H1 (cell line): Measurements from ENCODE around the gene ACTL10. TPM values are rescaled to one million over a fixed set of nuclear protein-coding genes. Genes with fewer than 3 reads are reported as not detected.

Experiments
- CBX8 ChIP-seq: fragments of 300-800, 300-1000 bp; sonication (generic); IDR thresholded peaks from 2 replicates; pipeline ENCODE4 v1.7.1; 2016; ENCODE audit warnings: low read depth, low read length, borderline replicate concordance
- JUN ChIP-seq: IDR thresholded peaks from 2 replicates; pipeline ENCODE4 v1.6.1; 2011; ENCODE audit warnings: low read depth, mild to moderate bottlenecking, improper control_type of control experiment, low read length
- MAX ChIP-seq: IDR thresholded peaks from 2 replicates; pipeline ENCODE4 v1.6.1; 2012; ENCODE audit warnings: inconsistent platforms
- NANOG ChIP-seq: IDR thresholded peaks from 2 replicates; pipeline ENCODE4 v1.6.1; 2011; ENCODE audit warnings: low read length, low read depth, mild to moderate bottlenecking, inconsistent platforms; ENCODE audit not compliant: insufficient read depth, poor library complexity, severe bottlenecking
- PHF8 ChIP-seq: fragments of 200-600 bp; sonication (generic); conservative IDR thresholded peaks from 2 replicates; pipeline ENCODE4 v1.7.1; 2012; ENCODE audit warnings: low read depth, mild to moderate bottlenecking, inconsistent platforms, low read length, moderate library complexity
- POLR2AphosphoS5 ChIP-seq: IDR thresholded peaks from 2 replicates; pipeline ENCODE4 v1.6.1; 2011; ENCODE audit warnings: low read depth, low read length
- RFX5 ChIP-seq: IDR thresholded peaks from 2 replicates; pipeline ENCODE4 v1.6.1; 2011; ENCODE audit warnings: low read depth, low read length, improper control_type of control experiment, borderline replicate concordance
- RNF2 ChIP-seq: fragments of 200-900, 300-1000 bp; sonication (generic); IDR thresholded peaks from 2 replicates; pipeline ENCODE4 v1.7.1; 2016; ENCODE audit warnings: borderline replicate concordance, low read depth, mild to moderate bottlenecking, antibody characterized with exemption, low read length; ENCODE audit not compliant: poor library complexity, severe bottlenecking; ENCODE audit errors: missing control alignments
- SIN3A ChIP-seq, 2 experiments: IDR thresholded peaks in 1 of 2; conservative IDR thresholded peaks in 1 of 2; 2 replicates each; pipeline ENCODE4 v1.6.1; 2011 to 2012; ENCODE audit warnings: low read length in 2 of 2, improper control_type of control experiment in 1 of 2, low read depth in 1 of 2, mild to moderate bottlenecking in 1 of 2
- polyA plus RNA-seq, 7 experiments: library from polyadenylated mRNA; depleted of rRNA in 3 of 7; stranded (reverse) in 5 of 7; unstranded in 2 of 7; fragments of >200 nt in 5 of 7; fragments of 200-250 nt in 2 of 7; gene quantifications; 1 replicate in 5 of 7; 2 replicates in 1 of 7; 4 replicates in 1 of 7; pipeline versions ENCODE4 v1.2.1 to v1.2.3, GENCODE V29; 2011 to 2013; ENCODE audit warnings: missing spikeins in 2 of 7, mixed read lengths in 2 of 7
- total RNA-seq: library from RNA; stranded (reverse); fragmentation: NEBNext Ultra II Directional; extraction: Animal tissue kit (Norgen Biotek cat#: 25700); gene quantifications from 2 replicates; pipeline ENCODE4 v1.2.1, GENCODE V29; 2021

Gene ACTL10
- total and polyA plus RNA-seq, 2 of the 8 experiments (the other 6 are each of a cell fraction or from before 2014, with no cell fraction given): 0.26 TPM; not detected in 1

GRCh38 chr20:33672426-33673113 is 5.8 kb downstream of the ACTL10 start (continued):
- TF ChIP-seq RNF2 (no peak), NANOG (no peak), CBX8 (no peak), POLR2AphosphoS5 (no peak), MAX (no peak), PHF8 (no peak), SIN3A (conservative IDR thresholded peaks at IDR 0.05 in 1 of 2, IDR thresholded peaks at IDR 0.05 in 1 of 2; ENCODE audit: low read depth in 1 of 2, low read length in 2 of 2) (no peak), RFX5 (no peak), JUN (no peak)
